Measurements from ENCODE around the gene ACIN1. TPM values are rescaled to one million over a fixed set of nuclear protein-coding genes. Genes with fewer than 3 reads are reported as not detected.

Gene ACIN1
- total and polyA plus RNA-seq, 10 of the 15 experiments (the other 5 are each of a cell fraction or from before 2014, with no cell fraction given), result 4.3 to 148 (median 93.4) TPM

GRCh38 chr14:23130871-23131270 is 35.9 kb upstream of the ACIN1 start (continued):
- TF ChIP-seq BCL3 (IDR thresholded peaks at IDR 0.05; ENCODE audit: borderline replicate concordance, insufficient read depth, low read depth, low read length, poor library complexity, severe bottlenecking) (no peak), HDAC2 (IDR thresholded peaks at IDR 0.05) (no peak)

DNA sequence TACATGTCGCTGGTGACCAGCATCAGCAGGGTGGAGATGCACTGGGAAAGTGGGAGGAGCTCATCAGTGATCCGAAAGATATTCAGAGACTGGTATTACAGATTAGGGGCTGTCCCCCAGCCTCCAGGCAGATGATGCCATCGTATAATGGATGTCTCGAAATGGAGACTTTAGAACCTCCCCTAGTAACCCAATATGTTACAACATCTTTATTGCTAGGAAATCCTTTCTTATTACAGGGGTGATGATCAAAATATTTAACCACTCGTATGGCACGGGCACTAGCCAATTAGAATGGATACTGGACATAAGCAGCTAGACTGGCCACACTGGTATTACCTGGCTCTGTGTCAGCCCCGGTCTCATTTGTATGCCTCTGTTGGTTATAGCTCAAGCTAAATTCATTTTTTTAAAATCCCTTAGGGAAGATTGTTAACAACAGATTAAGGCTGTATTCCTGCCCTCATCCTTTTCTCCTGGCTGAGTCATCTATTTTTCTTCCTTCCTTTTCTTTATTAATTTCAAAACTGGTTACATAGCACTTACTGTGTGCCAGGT is 34.9 kb upstream of the ACIN1 start:
- no peak overlapping the region for H3K4me2 ChIP-seq (ENCODE audit: control insufficient read depth, insufficient read depth)
- SMC1A ChIA-PET (ENCODE audit: uncharacterized antibody, unreplicated experiment), result interaction anchor here (1.2 to 2.0 kb wide), 2 partner anchors 9 to 250 kb away, joined by 3 to 10 read pairs; no protein-coding TSS in a partner anchor
- POLR2A ChIA-PET, result no interaction called here
- intact Hi-C loops (cut with micrococcal nuclease; ENCODE audit: unreplicated experiment) (no loop called here), in situ Hi-C loops (cut with MboI) (loop anchor here (10.0 kb wide), 1 partner anchor 55 kb away; the partner anchor contains the start of gene SLC7A8)
- no peak for ATAC-seq
- no peak overlapping the region for H3K4me3 ChIP-seq
- H3K79me2 ChIP-seq (ENCODE audit: control insufficient read depth, insufficient read depth, low read length), result no peaks in the 10 kb centered on the region
- H3K9me3 ChIP-seq (replicated peaks; ENCODE audit: control insufficient read depth, insufficient read depth, low read length), result no peaks in the 10 kb centered on the region
- RAD21 ChIA-PET (ENCODE audit: unreplicated experiment), result interaction anchor here (0.8 kb wide), 1 partner anchor 9 kb away, joined by 4 read pairs; no protein-coding TSS in a partner anchor
- TF ChIP-seq, protein P1, sequence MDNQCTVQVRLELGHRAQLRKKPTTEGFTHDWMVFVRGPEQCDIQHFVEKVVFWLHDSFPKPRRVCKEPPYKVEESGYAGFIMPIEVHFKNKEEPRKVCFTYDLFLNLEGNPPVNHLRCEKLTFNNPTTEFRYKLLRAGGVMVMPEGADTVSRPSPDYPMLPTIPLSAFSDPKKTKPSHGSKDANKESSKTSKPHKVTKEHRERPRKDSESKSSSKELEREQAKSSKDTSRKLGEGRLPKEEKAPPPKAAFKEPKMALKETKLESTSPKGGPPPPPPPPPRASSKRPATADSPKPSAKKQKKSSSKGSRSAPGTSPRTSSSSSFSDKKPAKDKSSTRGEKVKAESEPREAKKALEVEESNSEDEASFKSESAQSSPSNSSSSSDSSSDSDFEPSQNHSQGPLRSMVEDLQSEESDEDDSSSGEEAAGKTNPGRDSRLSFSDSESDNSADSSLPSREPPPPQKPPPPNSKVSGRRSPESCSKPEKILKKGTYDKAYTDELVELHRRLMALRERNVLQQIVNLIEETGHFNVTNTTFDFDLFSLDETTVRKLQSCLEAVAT (IDR thresholded peaks at IDR 0.05), result no peak
- TF ChIP-seq, protein P2, sequence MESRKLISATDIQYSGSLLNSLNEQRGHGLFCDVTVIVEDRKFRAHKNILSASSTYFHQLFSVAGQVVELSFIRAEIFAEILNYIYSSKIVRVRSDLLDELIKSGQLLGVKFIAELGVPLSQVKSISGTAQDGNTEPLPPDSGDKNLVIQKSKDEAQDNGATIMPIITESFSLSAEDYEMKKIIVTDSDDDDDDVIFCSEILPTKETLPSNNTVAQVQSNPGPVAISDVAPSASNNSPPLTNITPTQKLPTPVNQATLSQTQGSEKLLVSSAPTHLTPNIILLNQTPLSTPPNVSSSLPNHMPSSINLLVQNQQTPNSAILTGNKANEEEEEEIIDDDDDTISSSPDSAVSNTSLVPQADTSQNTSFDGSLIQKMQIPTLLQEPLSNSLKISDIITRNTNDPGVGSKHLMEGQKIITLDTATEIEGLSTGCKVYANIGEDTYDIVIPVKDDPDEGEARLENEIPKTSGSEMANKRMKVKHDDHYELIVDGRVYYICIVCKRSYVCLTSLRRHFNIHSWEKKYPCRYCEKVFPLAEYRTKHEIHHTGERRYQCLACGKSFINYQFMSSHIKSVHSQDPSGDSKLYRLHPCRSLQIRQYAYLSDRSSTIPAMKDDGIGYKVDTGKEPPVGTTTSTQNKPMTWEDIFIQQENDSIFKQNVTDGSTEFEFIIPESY (IDR thresholded peaks at IDR 0.05), result no peak
- FAIRE-seq, result no peak
- no peaks in the 10 kb centered on the region for H4K20me1 ChIP-seq (ENCODE audit: control insufficient read depth, insufficient read depth)
- no peak overlapping the region for H2AFZ ChIP-seq (ENCODE audit: control insufficient read depth, low read depth, low read length)
- no peaks in the 10 kb centered on the region for H3K4me1 ChIP-seq (ENCODE audit: control insufficient read depth, insufficient read depth, low read length)
- DNase-seq (ENCODE audit: low read depth, low spot score), result no peak
- H3K36me3 ChIP-seq (ENCODE audit: control insufficient read depth in 2 of 2, insufficient read depth in 2 of 2, low read length in 1 of 2), result no peaks in the 10 kb centered on the region
- no peak overlapping the region for H3K27ac ChIP-seq (ENCODE audit: control insufficient read depth, insufficient read depth)
- 54% methylated on average over 7 of the region's 7 CpGs for WGBS (ENCODE audit: insufficient coverage, insufficient replicate concordance, low lambda C conversion rate, missing lambda C conversion rate)
- no TSS peak for BruUV-seq (replicated peaks)
- H3K9ac ChIP-seq (ENCODE audit: control insufficient read depth, insufficient read depth, low read length), result no peak overlapping the region
- no peaks in the 10 kb centered on the region; a peak in 2 of 4 replicates for H3K27me3 ChIP-seq (replicated peaks in 1 of 2; ENCODE audit: control insufficient read depth in 2 of 2, insufficient read depth in 2 of 2, low read length in 1 of 2)
- CTCF ChIA-PET, result interaction anchor here (1.4 to 2.8 kb wide), 4 partner anchors 9 to 59 kb away, joined by 3 to 24 read pairs (median 4); no protein-coding TSS in a partner anchor

Data from GM12878 (cell line).